HG03575 (cell line): ENCODE data around the gene CDH5.
"Not testable (repeated sequence)": the region's sequence is repeated elsewhere in the genome, so short reads cannot be mapped to it uniquely, and the experiment has no call there.

Experiments
- ATAC-seq: cut with Tn5 transposase; IDR thresholded peaks from one replicate; pipeline ENCODE4 v1.9.1; 2021; ENCODE audit not compliant: unreplicated experiment, insufficient number of reproducible peaks, low FRiP score; ENCODE audit errors: extremely low read depth

The CDH5 gene

GRCh38 chr16:66443269-66443652 is 76.8 kb downstream of the CDH5 start:
- no peak for ATAC-seq

GRCh38 chr16:66444049-66444481 is 77.6 kb downstream of the CDH5 start:
- no peak for ATAC-seq

GRCh38 chr16:66446737-66447136 is 80.2 kb downstream of the CDH5 start:
- no peak for ATAC-seq

- no peak for ATAC-seq
Measured at GRCh38 chr16:66447491-66447890, 81.0 kb downstream of the CDH5 start.

- ATAC-seq: no peak
Measured at GRCh38 chr16:66451548-66451947, 85.1 kb downstream of the CDH5 start.

- not testable (repeated sequence) for ATAC-seq
Measured at GRCh38 chr16:66453230-66453629, 86.7 kb downstream of the CDH5 start.
